HepG2 (cell line): ENCODE data around the gene SNAP23. TPM values are rescaled to one million over a fixed set of nuclear protein-coding genes. Genes with fewer than 3 reads are reported as not detected.

ENCODE experiments used
- CCAR2 ChIP-seq: fragments of 200-400 bp; formaldehyde crosslinking; optimal IDR thresholded peaks from 2 replicates; pipeline ENCODE3; 2018; ENCODE audit warnings: low read depth, mild to moderate bottlenecking, low read length, moderate library complexity
- DRAP1 ChIP-seq: IDR thresholded peaks from 2 replicates; pipeline ENCODE4 v1.6.1; 2016; ENCODE audit warnings: missing genetic modification reagents, missing compliant biosample characterization
- ESRRA ChIP-seq: sonication (generic); formaldehyde crosslinking; IDR thresholded peaks from 2 replicates; pipeline ENCODE4 v1.5.1; 2020; ENCODE audit warnings: mild to moderate bottlenecking, low read depth, missing genetic modification reagents
- ETV6 ChIP-seq: sonication (generic); formaldehyde crosslinking; conservative IDR thresholded peaks from 2 replicates; pipeline ENCODE4 v1.4.0; 2020; ENCODE audit warnings: missing genetic modification reagents
- GABPB1 ChIP-seq: IDR thresholded peaks from 2 replicates; pipeline ENCODE4 v1.6.1; 2016; ENCODE audit warnings: mild to moderate bottlenecking, missing genetic modification reagents, moderate library complexity, missing compliant biosample characterization
- GTF3A ChIP-seq: sonication (generic); formaldehyde crosslinking; conservative IDR thresholded peaks from 2 replicates; pipeline ENCODE4 v1.4.0; 2020; ENCODE audit warnings: mild to moderate bottlenecking, missing genetic modification reagents
- HNRNPL ChIP-seq: fragments of 200-400 bp; formaldehyde crosslinking; IDR thresholded peaks from 2 replicates; pipeline ENCODE4 v1.6.1; 2017; ENCODE audit warnings: mild to moderate bottlenecking, low read depth, low read length
- KLF16 ChIP-seq, 2 experiments: sonication (generic) in 1 of 2; formaldehyde crosslinking in 1 of 2; IDR thresholded peaks; 2 replicates each; pipeline versions ENCODE4 v1.6.1 to v1.8.0; 2016 to 2023; ENCODE audit warnings: missing genetic modification reagents in 2 of 2, missing compliant biosample characterization in 1 of 2
- NFE2L2 ChIP-seq: fragments of 150-350 bp; IDR thresholded peaks from 2 replicates; pipeline ENCODE4 v1.6.1; 2014; ENCODE audit warnings: low read length
- NFYC ChIP-seq: IDR thresholded peaks from 2 replicates; pipeline ENCODE4 v1.6.1; 2016; ENCODE audit warnings: missing genetic modification reagents, missing compliant biosample characterization
- RAD21 ChIP-seq: fragments of 450-650 bp; formaldehyde crosslinking; IDR thresholded peaks from 2 replicates; pipeline ENCODE4 v1.5.0; 2020; ENCODE audit warnings: mild to moderate bottlenecking
- SMAD9 ChIP-seq: sonication (generic); formaldehyde crosslinking; IDR thresholded peaks from 2 replicates; pipeline ENCODE4 v1.5.1; 2020; ENCODE audit warnings: mild to moderate bottlenecking, missing genetic modification reagents
- SOX13 ChIP-seq, 3 experiments: fragments of 450-650 bp in 1 of 3; sonication (generic) in 1 of 3; formaldehyde crosslinking in 1 of 3; IDR thresholded peaks in 2 of 3; conservative IDR thresholded peaks in 1 of 3; 2 replicates each; pipeline versions ENCODE4 v1.5.0 to v1.6.1; 2016 to 2020; ENCODE audit warnings: antibody characterized with exemption in 1 of 3, mild to moderate bottlenecking in 1 of 3, missing compliant biosample characterization in 1 of 3, missing genetic modification reagents in 1 of 3, moderate library complexity in 1 of 3
- ZBED4 ChIP-seq: sonication (generic); formaldehyde crosslinking; IDR thresholded peaks from 2 replicates; pipeline ENCODE4 v1.4.0; 2020; ENCODE audit warnings: missing genetic modification reagents, borderline replicate concordance
- ZNF30 ChIP-seq: sonication (generic); formaldehyde crosslinking; IDR thresholded peaks from 2 replicates; pipeline ENCODE4 v1.5.0; 2020; ENCODE audit warnings: mild to moderate bottlenecking, missing genetic modification reagents
- ZNF501 ChIP-seq: sonication (generic); formaldehyde crosslinking; IDR thresholded peaks from 2 replicates; pipeline ENCODE4 v1.5.1; 2020; ENCODE audit warnings: mild to moderate bottlenecking, moderate library complexity, missing genetic modification reagents
- ZNF772 ChIP-seq: sonication (generic); formaldehyde crosslinking; IDR thresholded peaks from 2 replicates; pipeline ENCODE4 v1.5.0; 2020; ENCODE audit warnings: mild to moderate bottlenecking, missing genetic modification reagents
- polyA plus RNA-seq, 8 experiments: library from polyadenylated mRNA; depleted of rRNA in 3 of 8; stranded (reverse) in 7 of 8; unstranded in 1 of 8; fragments of >200 nt; fragmentation: Illumina TruSeq in 4 of 8; extraction: Trizol in 4 of 8; gene quantifications; 2 replicates each; pipeline versions ENCODE4 v1.2.1 to v1.2.3, GENCODE V29; 2011 to 2016; ENCODE audit warnings: low read depth in 4 of 8, missing spikeins in 1 of 8, mixed read lengths in 1 of 8; ENCODE audit not compliant: insufficient read depth in 1 of 8
- total RNA-seq, 5 experiments: library from RNA; depleted of rRNA; stranded (reverse); fragments of >200 nt; fragmentation: Illumina TruSeq; extraction: Trizol; gene quantifications; 2 replicates each; pipeline ENCODE4 v1.2.3, GENCODE V29; 2016; ENCODE audit warnings: low read depth in 1 of 5
- TF ChIP-seq, protein P1 (sequence below): sonication (generic); formaldehyde crosslinking; IDR thresholded peaks from 2 replicates; pipeline ENCODE4 v1.4.0; 2020; ENCODE audit warnings: missing genetic modification reagents
- TF ChIP-seq, protein P2 (sequence below): sonication (generic); formaldehyde crosslinking; IDR thresholded peaks from 2 replicates; pipeline ENCODE4 v1.5.1; 2020; ENCODE audit warnings: mild to moderate bottlenecking, missing genetic modification reagents, moderate library complexity

The SNAP23 gene
- total and polyA plus RNA-seq, 2 of the 13 experiments (the other 11 are each of a cell fraction or from before 2014, with no cell fraction given): 37.0 to 101 TPM

- TF ChIP-seq, protein P1, sequence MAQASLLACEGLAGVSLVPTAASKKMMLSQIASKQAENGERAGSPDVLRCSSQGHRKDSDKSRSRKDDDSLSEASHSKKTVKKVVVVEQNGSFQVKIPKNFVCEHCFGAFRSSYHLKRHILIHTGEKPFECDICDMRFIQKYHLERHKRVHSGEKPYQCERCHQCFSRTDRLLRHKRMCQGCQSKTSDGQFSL (CRISPR knock-in tag): peak; percentile 49; the same call in 1 of the 2 replicates
- TF ChIP-seq SOX13 (IDR thresholded peaks at IDR 0.05): no peak
- peak in 1 of 2 experiments; percentile 59; a peak in 2 of 4 replicates for TF ChIP-seq SOX13 (CRISPR knock-in tag; conservative IDR thresholded peaks at IDR 0.05 in 1 of 2, IDR thresholded peaks at IDR 0.05 in 1 of 2)
- no peak; the same call in 1 of the 2 replicates for TF ChIP-seq ESRRA (CRISPR knock-in tag)
- peak; percentile 63 for TF ChIP-seq NFYC (CRISPR knock-in tag)
- no peak for TF ChIP-seq ZNF772 (CRISPR knock-in tag)
- peak; percentile 85 for TF ChIP-seq ZNF501
- no peak; the same call in 1 of the 2 replicates for TF ChIP-seq ETV6 (CRISPR knock-in tag)
- TF ChIP-seq DRAP1 (CRISPR knock-in tag): peak; percentile 100
- TF ChIP-seq KLF16 (CRISPR knock-in tag; IDR thresholded peaks at IDR 0.05): peak in 1 of 2 experiments; percentile 23; a peak in 1 of 4 replicates
- TF ChIP-seq RAD21 (CRISPR knock-in tag): peak; percentile 19; the same call in 1 of the 2 replicates
- no peak for TF ChIP-seq ZNF30 (CRISPR knock-in tag)
- no peak for TF ChIP-seq NFE2L2
- peak; percentile 60 for TF ChIP-seq GABPB1 (CRISPR knock-in tag)
- TF ChIP-seq CCAR2: no peak
- TF ChIP-seq HNRNPL: peak; percentile 55; the same call in 1 of the 2 replicates
- peak; percentile 99 for TF ChIP-seq ZBED4
- TF ChIP-seq, protein P2, sequence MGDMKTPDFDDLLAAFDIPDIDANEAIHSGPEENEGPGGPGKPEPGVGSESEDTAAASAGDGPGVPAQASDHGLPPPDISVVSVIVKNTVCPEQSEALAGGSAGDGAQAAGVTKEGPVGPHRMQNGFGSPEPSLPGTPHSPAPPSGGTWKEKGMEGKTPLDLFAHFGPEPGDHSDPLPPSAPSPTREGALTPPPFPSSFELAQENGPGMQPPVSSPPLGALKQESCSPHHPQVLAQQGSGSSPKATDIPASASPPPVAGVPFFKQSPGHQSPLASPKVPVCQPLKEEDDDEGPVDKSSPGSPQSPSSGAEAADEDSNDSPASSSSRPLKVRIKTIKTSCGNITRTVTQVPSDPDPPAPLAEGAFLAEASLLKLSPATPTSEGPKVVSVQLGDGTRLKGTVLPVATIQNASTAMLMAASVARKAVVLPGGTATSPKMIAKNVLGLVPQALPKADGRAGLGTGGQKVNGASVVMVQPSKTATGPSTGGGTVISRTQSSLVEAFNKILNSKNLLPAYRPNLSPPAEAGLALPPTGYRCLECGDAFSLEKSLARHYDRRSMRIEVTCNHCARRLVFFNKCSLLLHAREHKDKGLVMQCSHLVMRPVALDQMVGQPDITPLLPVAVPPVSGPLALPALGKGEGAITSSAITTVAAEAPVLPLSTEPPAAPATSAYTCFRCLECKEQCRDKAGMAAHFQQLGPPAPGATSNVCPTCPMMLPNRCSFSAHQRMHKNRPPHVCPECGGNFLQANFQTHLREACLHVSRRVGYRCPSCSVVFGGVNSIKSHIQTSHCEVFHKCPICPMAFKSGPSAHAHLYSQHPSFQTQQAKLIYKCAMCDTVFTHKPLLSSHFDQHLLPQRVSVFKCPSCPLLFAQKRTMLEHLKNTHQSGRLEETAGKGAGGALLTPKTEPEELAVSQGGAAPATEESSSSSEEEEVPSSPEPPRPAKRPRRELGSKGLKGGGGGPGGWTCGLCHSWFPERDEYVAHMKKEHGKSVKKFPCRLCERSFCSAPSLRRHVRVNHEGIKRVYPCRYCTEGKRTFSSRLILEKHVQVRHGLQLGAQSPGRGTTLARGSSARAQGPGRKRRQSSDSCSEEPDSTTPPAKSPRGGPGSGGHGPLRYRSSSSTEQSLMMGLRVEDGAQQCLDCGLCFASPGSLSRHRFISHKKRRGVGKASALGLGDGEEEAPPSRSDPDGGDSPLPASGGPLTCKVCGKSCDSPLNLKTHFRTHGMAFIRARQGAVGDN (CRISPR knock-in tag): peak; percentile 98
- TF ChIP-seq SMAD9 (CRISPR knock-in tag): peak; percentile 70; the same call in 1 of the 2 replicates
- TF ChIP-seq GTF3A: 0 out of 2 replicates have a peak, but pooled peaks have one; percentile 56
These were observed 80.0 kb downstream of the SNAP23 start, which contains the start of gene STARD9 (continued) for GRCh38 chr15:42575188-42576039.
